IMR-90 (cell line): ENCODE results near the gene NEURL1B. TPM values are rescaled to one million over a fixed set of nuclear protein-coding genes. Genes with fewer than 3 reads are reported as not detected.

Experiments
- ATAC-seq: fragments of 200-7000 bp; cut with Tn5 transposase; 2 replicates; pipeline ENCODE4 v1.9.1; 2020; ENCODE audit warnings: low read depth, mild to moderate bottlenecking, moderate library complexity
- BruUV-seq: library from RNA; stranded (reverse); fragments of 400-500 nt; replicated peaks from 2 replicates; lab custom pipeline; 2021; lab: Mats Ljungman, UMichigan
- CTCF ChIA-PET: fragments of 300-600 bp; formaldehyde crosslinking; extraction: SDS; loops from one replicate; lab custom pipeline; 2021; ENCODE audit warnings: antibody characterized with exemption; lab: Yijun Ruan, JAX
- POLR2A ChIA-PET: fragments of 300-600 bp; sonication (Branson Sonifier 250); formaldehyde crosslinking; loops from one replicate; lab custom pipeline; 2022; ENCODE audit warnings: antibody characterized with exemption; ENCODE audit not compliant: unreplicated experiment; lab: Charles Lee
- DNase-seq: peaks from one replicate; pipeline ENCODE4 v3.0.0; 2013
- H2AFZ ChIP-seq: replicated peaks from 2 replicates; pipeline ENCODE3; 2013; ENCODE audit warnings: low read length, mild to moderate bottlenecking; ENCODE audit not compliant: poor library complexity
- H2AK5ac ChIP-seq: 2 replicates; pipeline ENCODE4 v1.6.1; 2013; ENCODE audit warnings: low read depth, low read length, inconsistent platforms
- H2AK9ac ChIP-seq: replicated peaks from 2 replicates; pipeline ENCODE3; 2013; ENCODE audit warnings: mild to moderate bottlenecking, low read depth, low read length, moderate library complexity; ENCODE audit not compliant: poor library complexity
- H2BK120ac ChIP-seq: 2 replicates; pipeline ENCODE4 v1.6.1; 2013; ENCODE audit warnings: low read depth, low read length, inconsistent platforms
- H2BK15ac ChIP-seq: 3 replicates; pipeline ENCODE4 v1.6.1; 2013; ENCODE audit warnings: low read depth, low read length, inconsistent platforms
- H2BK20ac ChIP-seq: 2 replicates; pipeline ENCODE4 v1.6.1; 2013; ENCODE audit warnings: low read depth, mild to moderate bottlenecking, inconsistent platforms, low read length, moderate library complexity
- H2BK5ac ChIP-seq: 2 replicates; pipeline ENCODE4 v1.6.1; 2013; ENCODE audit warnings: mild to moderate bottlenecking, low read depth, low read length, inconsistent platforms; ENCODE audit not compliant: poor library complexity, severe bottlenecking
- H3K14ac ChIP-seq: replicated peaks from 2 replicates; pipeline ENCODE4 v1.6.1; 2013; ENCODE audit warnings: low read depth, low read length, inconsistent platforms
- H3K18ac ChIP-seq: 2 replicates; pipeline ENCODE4 v1.6.1; 2013; ENCODE audit warnings: low read depth, low read length, control low read depth
- H3K23ac ChIP-seq: 2 replicates; pipeline ENCODE4 v1.6.1; 2013; ENCODE audit warnings: low read depth, low read length, inconsistent platforms
- H3K27ac ChIP-seq: 2 replicates; pipeline ENCODE4 v1.5.1; 2013; ENCODE audit warnings: mild to moderate bottlenecking, control low read depth, low read length; ENCODE audit not compliant: insufficient read depth
- H3K27me3 ChIP-seq: 2 replicates; pipeline ENCODE4 v1.6.1; 2013; ENCODE audit warnings: low read length; ENCODE audit not compliant: control insufficient read depth, insufficient read depth
- H3K36me3 ChIP-seq: 2 replicates; pipeline ENCODE4 v1.6.1; 2013; ENCODE audit warnings: low read length, mixed read lengths; ENCODE audit not compliant: control insufficient read depth, insufficient read depth
- H3K4ac ChIP-seq: 2 replicates; pipeline ENCODE4 v1.6.1; 2013; ENCODE audit warnings: low read depth, low read length, inconsistent platforms
- H3K4me1 ChIP-seq: 2 replicates; pipeline ENCODE4 v1.6.1; 2013; ENCODE audit warnings: low read length, mixed read lengths; ENCODE audit not compliant: control insufficient read depth, insufficient read depth
- H3K4me2 ChIP-seq: 2 replicates; pipeline ENCODE4 v1.6.1; 2013; ENCODE audit warnings: low read depth, mild to moderate bottlenecking, control low read depth, low read length, moderate library complexity
- H3K4me3 ChIP-seq: 2 replicates; pipeline ENCODE4 v1.5.1; 2013; ENCODE audit warnings: low read depth, mild to moderate bottlenecking, control low read depth, low read length, moderate library complexity; ENCODE audit not compliant: insufficient read depth
- H3K56ac ChIP-seq: 2 replicates; pipeline ENCODE4 v1.6.1; 2013; ENCODE audit warnings: low read length, inconsistent platforms; ENCODE audit not compliant: insufficient read depth; ENCODE audit errors: extremely low read depth
- H3K79me1 ChIP-seq, 2 experiments: 2 replicates each; pipeline ENCODE4 v1.6.1; 2013; ENCODE audit warnings: low read length in 2 of 2, inconsistent platforms in 1 of 2, low read depth in 1 of 2
- H3K9ac ChIP-seq: 2 replicates; pipeline ENCODE4 v1.6.1; 2013; ENCODE audit warnings: low read depth, low read length, control low read depth
- H3K9me1 ChIP-seq: 2 replicates; pipeline ENCODE4 v1.6.1; 2013; ENCODE audit warnings: low read length, inconsistent platforms; ENCODE audit not compliant: insufficient read depth
- H3K9me3 ChIP-seq: 2 replicates; pipeline ENCODE4 v1.6.1; 2013; ENCODE audit warnings: low read length; ENCODE audit not compliant: control insufficient read depth, insufficient read depth
- H4K20me1 ChIP-seq: 2 replicates; pipeline ENCODE4 v1.6.1; 2013; ENCODE audit warnings: low read length, inconsistent platforms; ENCODE audit not compliant: insufficient read depth
- H4K5ac ChIP-seq: 2 replicates; pipeline ENCODE4 v1.6.1; 2013; ENCODE audit warnings: mild to moderate bottlenecking, low read depth, low read length, control low read depth
- H4K8ac ChIP-seq, 2 experiments: 2 replicates each; pipeline ENCODE4 v1.6.1; 2013; ENCODE audit warnings: low read depth in 2 of 2, low read length in 2 of 2, control low read depth in 1 of 2, inconsistent platforms in 1 of 2
- H4K91ac ChIP-seq: 2 replicates; pipeline ENCODE4 v1.6.1; 2013; ENCODE audit warnings: low read depth, low read length, inconsistent platforms; ENCODE audit not compliant: insufficient read depth
- BHLHE40 ChIP-seq: fragments of 150-350 bp; IDR thresholded peaks from 2 replicates; pipeline ENCODE4 v1.6.1; 2016; ENCODE audit warnings: mild to moderate bottlenecking, low read depth, low read length
- CEBPB ChIP-seq: IDR thresholded peaks from 2 replicates; pipeline ENCODE4 v1.6.1; 2012; ENCODE audit warnings: low read depth, low read length, improper control_type of control experiment
- CHD1 ChIP-seq: IDR thresholded peaks from 2 replicates; pipeline ENCODE4 v1.6.1; 2012; ENCODE audit warnings: low read depth, low read length, improper control_type of control experiment
- FOS ChIP-seq: fragments of 150-350 bp; IDR thresholded peaks from 2 replicates; pipeline ENCODE4 v1.6.1; 2016; ENCODE audit warnings: low read depth, low read length
- MAFK ChIP-seq: IDR thresholded peaks from 2 replicates; pipeline ENCODE4 v1.6.1; 2012; ENCODE audit warnings: low read depth, low read length, improper control_type of control experiment
- MAZ ChIP-seq: IDR thresholded peaks from 2 replicates; pipeline ENCODE4 v1.6.1; 2012; ENCODE audit warnings: low read depth, mild to moderate bottlenecking, low read length, improper control_type of control experiment, moderate library complexity, borderline replicate concordance
- MXI1 ChIP-seq: IDR thresholded peaks from 2 replicates; pipeline ENCODE4 v1.6.1; 2012; ENCODE audit warnings: low read depth, mild to moderate bottlenecking, low read length, moderate library complexity, borderline replicate concordance
- NFE2L2 ChIP-seq: fragments of 150-350 bp; IDR thresholded peaks from 2 replicates; pipeline ENCODE4 v1.6.1; 2016; ENCODE audit warnings: low read depth, mild to moderate bottlenecking, low read length
- POLR2A ChIP-seq: IDR thresholded peaks from 2 replicates; pipeline ENCODE4 v1.6.1; 2012; ENCODE audit warnings: mild to moderate bottlenecking, low read depth, low read length
- RAD21 ChIP-seq: IDR thresholded peaks from 2 replicates; pipeline ENCODE4 v1.6.1; 2012; ENCODE audit warnings: low read length, improper control_type of control experiment
- RCOR1 ChIP-seq: IDR thresholded peaks from 2 replicates; pipeline ENCODE4 v1.6.1; 2012; ENCODE audit warnings: mild to moderate bottlenecking, low read length, improper control_type of control experiment; ENCODE audit not compliant: insufficient replicate concordance
- RFX5 ChIP-seq: IDR thresholded peaks from 2 replicates; pipeline ENCODE4 v1.8.0; 2012; ENCODE audit warnings: low read depth, mild to moderate bottlenecking, low read length, moderate library complexity
- SMC3 ChIP-seq: fragments of 150-350 bp; IDR thresholded peaks from 2 replicates; pipeline ENCODE4 v1.6.1; 2016; ENCODE audit warnings: low read depth, mild to moderate bottlenecking, antibody characterized with exemption, low read length, moderate library complexity
- WGBS, 2 experiments: methylation state at CpG; one replicate each; pipeline versions ENCODE4 v1.1.5 to v1.1.7; 2013; ENCODE audit warnings: missing lambda C conversion rate in 2 of 2; ENCODE audit not compliant: insufficient read length in 1 of 2; ENCODE audit errors: extremely low coverage in 2 of 2; 5-methylcytosine and 5-hydroxymethylcytosine counted together
- dilution Hi-C: fragments of 300-500 bp; cut with HindIII; formaldehyde crosslinking; loops from one replicate; pipeline ENCODE4 v1.14.3; 2018; ENCODE audit warnings: low sequenced_read_pairs; ENCODE audit not compliant: unreplicated experiment
- in situ Hi-C: fragments of 300-500 bp; cut with MboI; formaldehyde crosslinking; loops from 3 replicates; pipeline ENCODE4 v1.14.3; 2019; ENCODE audit warnings: low sequenced_read_pairs, inconsistent platforms, mixed read lengths
- intact Hi-C: fragments of 100-400 bp; cut with micrococcal nuclease; formaldehyde crosslinking; loops from 2 replicates; pipeline ENCODE4 v1.10.0; 2022
- polyA plus RNA-seq, 3 experiments: library from polyadenylated mRNA; depleted of rRNA; stranded (reverse); fragments of >200 nt; gene quantifications; 2 replicates each; pipeline ENCODE4 v1.2.3, GENCODE V29; 2012; ENCODE audit warnings: low replicate concordance in 1 of 3
- total RNA-seq: library from RNA; depleted of rRNA; stranded (reverse); fragments of >200 nt; gene quantifications from 2 replicates; pipeline ENCODE4 v1.2.3, GENCODE V29; 2012
- TF ChIP-seq, protein P1 (sequence below): fragments of 150-350 bp; IDR thresholded peaks from 2 replicates; pipeline ENCODE4 v1.6.1; 2016; ENCODE audit warnings: low read depth, mild to moderate bottlenecking, low read length, moderate library complexity, borderline replicate concordance
- TF ChIP-seq, protein P2 (sequence below): conservative IDR thresholded peaks from 2 replicates; pipeline ENCODE4 v1.5.1; 2012; ENCODE audit warnings: mild to moderate bottlenecking, low read depth, low read length, improper control_type of control experiment
- TF ChIP-seq, protein P3 (sequence below): fragments of 150-350 bp; IDR thresholded peaks from 2 replicates; pipeline ENCODE4 v1.6.1; 2017; ENCODE audit warnings: mild to moderate bottlenecking, antibody characterized with exemption, low read length, low read depth

The NEURL1B gene
- total and polyA plus RNA-seq, 2 of the 4 experiments (the other 2 are of a cell fraction), result 1.8 to 2.8 TPM

DNA sequence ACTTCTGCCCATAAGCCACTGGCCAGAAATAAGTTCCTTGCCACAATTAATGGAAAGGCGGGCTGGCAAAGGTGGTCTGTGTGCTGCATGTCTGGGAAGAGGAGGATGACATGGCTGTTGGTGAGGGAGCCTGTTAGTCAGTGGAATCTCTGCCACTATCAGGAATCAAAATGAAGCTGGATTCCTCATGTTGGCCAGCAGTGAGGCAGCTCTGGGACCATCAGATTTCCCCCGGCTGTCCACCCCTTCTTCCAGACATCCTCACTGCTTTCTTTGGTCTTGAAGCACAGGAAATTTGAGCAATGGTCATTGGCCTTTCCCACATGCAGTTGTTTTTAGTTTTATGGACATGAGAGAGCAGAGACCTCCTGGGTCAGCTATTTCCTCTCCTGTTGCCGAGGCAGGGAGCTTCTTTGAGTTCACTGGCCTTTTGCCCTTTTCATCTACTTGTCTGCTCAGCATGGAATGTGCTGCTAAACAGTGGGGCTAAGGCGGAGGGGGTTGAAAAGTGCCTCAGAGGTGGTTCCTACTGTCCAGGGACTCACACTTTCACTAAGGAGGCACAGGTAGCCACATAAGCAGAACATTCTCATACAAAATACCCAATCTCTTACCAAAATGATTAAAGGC, 34.8 kb upstream of the NEURL1B start:
- H4K8ac ChIP-seq, result no peak overlapping the region
- WGBS, 2 experiments, result no CpG with 5 or more reads among the region's 4 CpGs
- H3K4ac ChIP-seq, result no peak overlapping the region
- TF ChIP-seq POLR2A (no peak), SMC3 (no peak), CHD1 (no peak), FOS (no peak), MAZ (no peak), RAD21 (no peak), MXI1 (no peak), RCOR1 (no peak), NFE2L2 (no peak), RFX5 (no peak), BHLHE40 (no peak), CEBPB (no peak), MAFK (no peak)
- TF ChIP-seq, protein P1, sequence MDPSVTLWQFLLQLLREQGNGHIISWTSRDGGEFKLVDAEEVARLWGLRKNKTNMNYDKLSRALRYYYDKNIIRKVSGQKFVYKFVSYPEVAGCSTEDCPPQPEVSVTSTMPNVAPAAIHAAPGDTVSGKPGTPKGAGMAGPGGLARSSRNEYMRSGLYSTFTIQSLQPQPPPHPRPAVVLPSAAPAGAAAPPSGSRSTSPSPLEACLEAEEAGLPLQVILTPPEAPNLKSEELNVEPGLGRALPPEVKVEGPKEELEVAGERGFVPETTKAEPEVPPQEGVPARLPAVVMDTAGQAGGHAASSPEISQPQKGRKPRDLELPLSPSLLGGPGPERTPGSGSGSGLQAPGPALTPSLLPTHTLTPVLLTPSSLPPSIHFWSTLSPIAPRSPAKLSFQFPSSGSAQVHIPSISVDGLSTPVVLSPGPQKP, result no peak
- TF ChIP-seq, protein P2, sequence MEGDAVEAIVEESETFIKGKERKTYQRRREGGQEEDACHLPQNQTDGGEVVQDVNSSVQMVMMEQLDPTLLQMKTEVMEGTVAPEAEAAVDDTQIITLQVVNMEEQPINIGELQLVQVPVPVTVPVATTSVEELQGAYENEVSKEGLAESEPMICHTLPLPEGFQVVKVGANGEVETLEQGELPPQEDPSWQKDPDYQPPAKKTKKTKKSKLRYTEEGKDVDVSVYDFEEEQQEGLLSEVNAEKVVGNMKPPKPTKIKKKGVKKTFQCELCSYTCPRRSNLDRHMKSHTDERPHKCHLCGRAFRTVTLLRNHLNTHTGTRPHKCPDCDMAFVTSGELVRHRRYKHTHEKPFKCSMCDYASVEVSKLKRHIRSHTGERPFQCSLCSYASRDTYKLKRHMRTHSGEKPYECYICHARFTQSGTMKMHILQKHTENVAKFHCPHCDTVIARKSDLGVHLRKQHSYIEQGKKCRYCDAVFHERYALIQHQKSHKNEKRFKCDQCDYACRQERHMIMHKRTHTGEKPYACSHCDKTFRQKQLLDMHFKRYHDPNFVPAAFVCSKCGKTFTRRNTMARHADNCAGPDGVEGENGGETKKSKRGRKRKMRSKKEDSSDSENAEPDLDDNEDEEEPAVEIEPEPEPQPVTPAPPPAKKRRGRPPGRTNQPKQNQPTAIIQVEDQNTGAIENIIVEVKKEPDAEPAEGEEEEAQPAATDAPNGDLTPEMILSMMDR, result no peak
- TF ChIP-seq, protein P3, sequence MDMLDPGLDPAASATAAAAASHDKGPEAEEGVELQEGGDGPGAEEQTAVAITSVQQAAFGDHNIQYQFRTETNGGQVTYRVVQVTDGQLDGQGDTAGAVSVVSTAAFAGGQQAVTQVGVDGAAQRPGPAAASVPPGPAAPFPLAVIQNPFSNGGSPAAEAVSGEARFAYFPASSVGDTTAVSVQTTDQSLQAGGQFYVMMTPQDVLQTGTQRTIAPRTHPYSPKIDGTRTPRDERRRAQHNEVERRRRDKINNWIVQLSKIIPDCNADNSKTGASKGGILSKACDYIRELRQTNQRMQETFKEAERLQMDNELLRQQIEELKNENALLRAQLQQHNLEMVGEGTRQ, result no peak
- ATAC-seq, result no peak
- POLR2A ChIA-PET, result no interaction called here
- H2BK120ac ChIP-seq, result no peak overlapping the region
- H4K5ac ChIP-seq, result no peak overlapping the region
- H3K27ac ChIP-seq, result no peak overlapping the region
- peaks cover 5% of the 10 kb centered on the region; the same call in 1 of the 2 replicates for H3K4me1 ChIP-seq
- H3K9ac ChIP-seq, result no peak overlapping the region
- no peaks in the 10 kb centered on the region for H3K79me1 ChIP-seq
- H3K18ac ChIP-seq, result no peak overlapping the region
- no peak overlapping the region for H2BK20ac ChIP-seq
- H4K91ac ChIP-seq, result no peak overlapping the region
- BruUV-seq, result no TSS peak
- H2BK15ac ChIP-seq, result no peak overlapping the region
- H3K9me3 ChIP-seq, result 0 out of 2 replicates have a peak, but pooled peaks cover 2% of the 10 kb centered on the region
- H2BK5ac ChIP-seq, result no peak overlapping the region
- CTCF ChIA-PET, result no interaction called here
- intact Hi-C loops, result no loop called here
- no peaks in the 10 kb centered on the region for H3K36me3 ChIP-seq
- no peak overlapping the region for H3K4me2 ChIP-seq
- dilution Hi-C loops, result no loop called here
- in situ Hi-C loops, result no loop called here
- no peaks in the 10 kb centered on the region for H3K9me1 ChIP-seq
- H3K23ac ChIP-seq, result no peak overlapping the region
- H2AFZ ChIP-seq, result no peak overlapping the region
- H3K14ac ChIP-seq, result no peak overlapping the region
- no peak overlapping the region for H3K4me3 ChIP-seq
- no peak overlapping the region for H2AK5ac ChIP-seq
- no peak for DNase-seq
- no peak overlapping the region for H3K56ac ChIP-seq
- peaks cover 25% of the 10 kb centered on the region for H3K27me3 ChIP-seq
- no peak overlapping the region for H2AK9ac ChIP-seq
- no peaks in the 10 kb centered on the region for H4K20me1 ChIP-seq
